H1 (cell line): ENCODE measurements around the gene HYAL4. TPM values are rescaled to one million over a fixed set of nuclear protein-coding genes. Genes with fewer than 3 reads are reported as not detected.

ENCODE experiments used
- CTCF ChIA-PET: fragments of 300-600 bp; sonication (Branson Sonifier 250); formaldehyde crosslinking; loops from one replicate; lab custom pipeline; 2021; ENCODE audit not compliant: partially characterized antibody; lab: Charles Lee
- POLR2A ChIA-PET: fragments of 300-600 bp; sonication (Branson Sonifier 250); formaldehyde crosslinking; loops from one replicate; lab custom pipeline; 2021; ENCODE audit warnings: inconsistent platforms; ENCODE audit not compliant: partially characterized antibody; lab: Charles Lee
- DNase-seq, 2 experiments: peaks; one replicate each; pipeline versions ENCODE4 v3.0.0 to v3.0.0-alpha.2; 2010 to 2022; ENCODE audit warnings: low spot score in 2 of 2, low read depth in 1 of 2, mixed read lengths in 1 of 2
- FAIRE-seq: peaks from 2 replicates; lab custom pipeline; 2011; peaks lifted over from hg19 to GRCh38; lab: Jason Lieb, UNC
- H2AFZ ChIP-seq: 2 replicates; pipeline ENCODE4 v1.8.1; 2012; ENCODE audit warnings: low read length, inconsistent platforms
- H2AK5ac ChIP-seq: 2 replicates; pipeline ENCODE4 v1.6.1; 2013; ENCODE audit warnings: low read depth, low read length
- H2BK120ac ChIP-seq: replicated peaks from 2 replicates; pipeline ENCODE3; 2013; ENCODE audit warnings: low read depth, low read length, inconsistent platforms
- H2BK12ac ChIP-seq: 2 replicates; pipeline ENCODE4 v1.6.1; 2013; ENCODE audit warnings: low read depth, low read length
- H2BK15ac ChIP-seq: 2 replicates; pipeline ENCODE4 v1.6.1; 2013; ENCODE audit warnings: low read length
- H2BK20ac ChIP-seq: 2 replicates; pipeline ENCODE4 v1.6.1; 2013; ENCODE audit warnings: low read length
- H2BK5ac ChIP-seq: 2 replicates; pipeline ENCODE4 v1.6.1; 2013; ENCODE audit warnings: low read depth, low read length
- H3K14ac ChIP-seq: 2 replicates; pipeline ENCODE4 v1.6.1; 2013; ENCODE audit warnings: inconsistent platforms; ENCODE audit not compliant: insufficient read length
- H3K18ac ChIP-seq: 2 replicates; pipeline ENCODE4 v1.6.1; 2013; ENCODE audit warnings: low read length; ENCODE audit errors: extremely low read depth
- H3K23ac ChIP-seq: 2 replicates; pipeline ENCODE4 v1.6.1; 2013; ENCODE audit warnings: inconsistent platforms; ENCODE audit not compliant: insufficient read length
- H3K23me2 ChIP-seq: 2 replicates; pipeline ENCODE4 v1.6.1; 2013; ENCODE audit warnings: low read depth, low read length
- H3K27ac ChIP-seq: 2 replicates; pipeline ENCODE4 v1.6.1; 2011; ENCODE audit warnings: low read depth, low read length, inconsistent platforms
- H3K27me3 ChIP-seq, 4 experiments: replicated peaks in 1 of 4; 1 replicate in 1 of 4; 2 replicates in 3 of 4; pipeline versions ENCODE4 v1.6.1 to v1.8.1; 2011 to 2013; ENCODE audit warnings: low read length in 3 of 4, mild to moderate bottlenecking in 3 of 4, inconsistent platforms in 2 of 4, mixed read lengths in 2 of 4, moderate library complexity in 1 of 4; ENCODE audit not compliant: control insufficient read depth in 3 of 4, insufficient read depth in 3 of 4; ENCODE audit errors: extremely low read depth in 1 of 4
- H3K36me3 ChIP-seq, 4 experiments: 2 replicates each; pipeline versions ENCODE4 v1.6.1 to v1.8.1; 2011 to 2013; ENCODE audit warnings: mild to moderate bottlenecking in 4 of 4, low read length in 3 of 4, moderate library complexity in 2 of 4, control low read depth in 1 of 4, inconsistent platforms in 1 of 4; ENCODE audit not compliant: insufficient read depth in 4 of 4, control insufficient read depth in 2 of 4
- H3K4ac ChIP-seq: replicated peaks from 2 replicates; pipeline ENCODE3; 2013; ENCODE audit warnings: low read length, low read depth, mixed read lengths, inconsistent platforms; ENCODE audit not compliant: insufficient read length
- H3K4me1 ChIP-seq, 4 experiments: replicated peaks in 1 of 4; 1 replicate in 1 of 4; 2 replicates in 3 of 4; pipeline versions ENCODE4 v1.6.1 to v1.8.1; 2011 to 2013; ENCODE audit warnings: low read length in 3 of 4, inconsistent platforms in 2 of 4, mixed read lengths in 1 of 4; ENCODE audit not compliant: insufficient read depth in 4 of 4, control insufficient read depth in 3 of 4
- H3K4me2 ChIP-seq, 2 experiments: 2 replicates each; pipeline versions ENCODE4 v1.6.1 to v1.8.1; 2011 to 2013; ENCODE audit warnings: low read depth in 2 of 2, low read length in 2 of 2, control low read depth in 1 of 2, inconsistent platforms in 1 of 2, mild to moderate bottlenecking in 1 of 2; ENCODE audit not compliant: insufficient read depth in 1 of 2
- H3K4me3 ChIP-seq, 4 experiments: fragments of 200-600, 300-600 bp in 1 of 4; sonication (generic), shearing (Covaris generic), sonication (Bioruptor Twin) in 1 of 4; 2 replicates each; pipeline versions ENCODE4 v1.5.1 to v1.8.1; 2011 to 2016; ENCODE audit warnings: low read length in 4 of 4, low read depth in 3 of 4, control low read depth in 2 of 4, inconsistent platforms in 2 of 4, mild to moderate bottlenecking in 2 of 4, mixed read lengths in 1 of 4, moderate library complexity in 1 of 4; ENCODE audit not compliant: insufficient read depth in 2 of 4; ENCODE audit errors: extremely low read depth in 1 of 4
- H3K56ac ChIP-seq: replicated peaks from 2 replicates; pipeline ENCODE3; 2013; ENCODE audit warnings: low read depth, mild to moderate bottlenecking, mixed read lengths, low read length, inconsistent platforms; ENCODE audit not compliant: insufficient read length
- H3K79me1 ChIP-seq: 2 replicates; pipeline ENCODE4 v1.6.1; 2013; ENCODE audit warnings: low read depth, low read length, control low read depth
- H3K79me2 ChIP-seq, 2 experiments: 2 replicates each; pipeline versions ENCODE4 v1.6.1 to v1.8.1; 2012 to 2013; ENCODE audit warnings: low read length in 2 of 2, mild to moderate bottlenecking in 2 of 2, inconsistent platforms in 1 of 2; ENCODE audit not compliant: insufficient read depth in 2 of 2, control insufficient read depth in 1 of 2
- H3K9ac ChIP-seq, 4 experiments: replicated peaks in 1 of 4; 1 replicate in 1 of 4; 2 replicates in 3 of 4; pipeline versions ENCODE4 v1.6.1 to v1.8.1; 2011 to 2013; ENCODE audit warnings: low read depth in 3 of 4, low read length in 3 of 4, control low read depth in 2 of 4, mild to moderate bottlenecking in 2 of 4, moderate library complexity in 2 of 4, inconsistent platforms in 1 of 4; ENCODE audit errors: extremely low read depth in 1 of 4
- H3K9me3 ChIP-seq, 2 experiments: 2 replicates each; pipeline versions ENCODE4 v1.6.1 to v1.8.1; 2012 to 2013; ENCODE audit warnings: mild to moderate bottlenecking in 2 of 2, moderate library complexity in 2 of 2, control low read depth in 1 of 2, inconsistent platforms in 1 of 2, low read depth in 1 of 2, low read length in 1 of 2, mixed read lengths in 1 of 2; ENCODE audit not compliant: insufficient read depth in 2 of 2
- H4K20me1 ChIP-seq, 2 experiments: replicated peaks in 1 of 2; 2 replicates each; pipeline versions ENCODE3 to v1.8.1; 2011 to 2013; ENCODE audit warnings: inconsistent platforms in 2 of 2, low read length in 2 of 2, mild to moderate bottlenecking in 1 of 2; ENCODE audit not compliant: insufficient read depth in 2 of 2, control insufficient read depth in 1 of 2
- H4K5ac ChIP-seq: 2 replicates; pipeline ENCODE4 v1.6.1; 2013; ENCODE audit warnings: low read length, low read depth, mixed read lengths, inconsistent platforms; ENCODE audit not compliant: insufficient read length
- H4K8ac ChIP-seq: 2 replicates; pipeline ENCODE4 v1.8.0; 2013; ENCODE audit warnings: mild to moderate bottlenecking, moderate library complexity, low read length, inconsistent platforms; ENCODE audit not compliant: insufficient read depth; ENCODE audit errors: extremely low read depth
- H4K91ac ChIP-seq: replicated peaks from 2 replicates; pipeline ENCODE3; 2013; ENCODE audit warnings: low read length, mixed read lengths, inconsistent platforms; ENCODE audit not compliant: insufficient read length
- CTBP2 ChIP-seq: IDR thresholded peaks from 2 replicates; pipeline ENCODE4 v1.7.0; 2011; ENCODE audit warnings: borderline replicate concordance, mild to moderate bottlenecking, moderate library complexity, mixed read lengths, low read length; ENCODE audit not compliant: insufficient read depth, insufficient read length
- POLR2A ChIP-seq, 2 experiments: IDR thresholded peaks; 1 replicate in 1 of 2; 2 replicates in 1 of 2; pipeline ENCODE4 v1.6.1; 2011; ENCODE audit warnings: low read depth in 2 of 2, low read length in 2 of 2, mild to moderate bottlenecking in 2 of 2; ENCODE audit errors: control extremely low read depth in 1 of 2
- SUZ12 ChIP-seq: fragments of 200-600 bp; sonication (generic); IDR thresholded peaks from 2 replicates; pipeline ENCODE4 v1.6.1; 2012; ENCODE audit warnings: mild to moderate bottlenecking, inconsistent platforms, low read length, moderate library complexity, mixed read lengths
- YY1 ChIP-seq: IDR thresholded peaks from 2 replicates; pipeline ENCODE4 v1.6.1; 2011; ENCODE audit warnings: low read depth, mild to moderate bottlenecking, low read length
- polyA plus RNA-seq, 7 experiments: library from polyadenylated mRNA; depleted of rRNA in 3 of 7; stranded (reverse) in 5 of 7; unstranded in 2 of 7; fragments of >200 nt in 5 of 7; fragments of 200-250 nt in 2 of 7; gene quantifications; 1 replicate in 5 of 7; 2 replicates in 1 of 7; 4 replicates in 1 of 7; pipeline versions ENCODE4 v1.2.1 to v1.2.3, GENCODE V29; 2011 to 2013; ENCODE audit warnings: missing spikeins in 2 of 7, mixed read lengths in 2 of 7
- total RNA-seq: library from RNA; stranded (reverse); fragmentation: NEBNext Ultra II Directional; extraction: Animal tissue kit (Norgen Biotek cat#: 25700); gene quantifications from 2 replicates; pipeline ENCODE4 v1.2.1, GENCODE V29; 2021

HYAL4 gene
- total and polyA plus RNA-seq, 2 of the 8 experiments (the other 6 are each of a cell fraction or from before 2014, with no cell fraction given): not detected

DNA sequence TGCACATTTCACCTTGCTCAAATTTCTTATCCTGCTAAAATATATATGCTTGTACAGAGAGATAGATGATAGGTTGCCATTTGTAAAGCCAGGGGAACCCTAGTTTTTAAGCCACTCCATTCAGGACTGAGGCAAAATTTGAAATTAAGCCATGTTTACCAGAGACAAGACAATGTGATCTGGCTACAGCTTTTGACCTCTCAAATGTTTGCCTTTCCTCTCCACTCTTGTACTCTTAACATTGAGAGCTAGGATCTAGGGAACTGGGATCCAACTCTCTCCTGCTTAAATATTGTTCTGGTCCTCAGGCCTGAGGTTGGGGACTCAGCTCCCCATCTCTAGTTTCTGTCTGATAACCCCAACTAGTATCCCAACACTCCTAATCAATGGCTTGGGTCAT is 15.9 kb downstream of the HYAL4 start:
- no peak overlapping the region for H2AK5ac ChIP-seq
- no peaks in the 10 kb centered on the region for H3K36me3 ChIP-seq
- H3K79me1 ChIP-seq: no peaks in the 10 kb centered on the region
- H3K9me3 ChIP-seq: no peaks in the 10 kb centered on the region
- H4K5ac ChIP-seq: no peak overlapping the region
- no peak overlapping the region for H3K4me3 ChIP-seq
- no peaks in the 10 kb centered on the region for H3K27me3 ChIP-seq
- DNase-seq: no peak
- H4K20me1 ChIP-seq: no peaks in the 10 kb centered on the region
- H3K27ac ChIP-seq: no peak overlapping the region
- no peak overlapping the region for H2BK20ac ChIP-seq
- peaks cover 0 to 2% (median 1%) of the 10 kb centered on the region in 4 experiments; a peak in 1 of 7 replicates for H3K4me1 ChIP-seq
- no peak for FAIRE-seq
- no peak overlapping the region for H2BK12ac ChIP-seq
- TF ChIP-seq YY1: no peak
- no peak for TF ChIP-seq CTBP2
- TF ChIP-seq SUZ12: no peak
- no peak for TF ChIP-seq POLR2A (IDR thresholded peaks at IDR 0.05; ENCODE audit: control extremely low read depth in 1 of 2, low read depth in 2 of 2, low read length in 2 of 2)
- ChIA-PET POLR2A (no interaction called here), CTCF (interaction anchor here (1.1 kb wide), 1 partner anchor 10 kb away, joined by 6 read pairs; no protein-coding TSS in a partner anchor)
- H3K23me2 ChIP-seq: no peaks in the 10 kb centered on the region
- no peak overlapping the region for H2BK120ac ChIP-seq
- no peak overlapping the region for H3K9ac ChIP-seq
- H3K4me2 ChIP-seq: no peak overlapping the region
- no peak overlapping the region for H2BK15ac ChIP-seq
- H3K56ac ChIP-seq: no peak overlapping the region
- no peak overlapping the region for H3K18ac ChIP-seq
- H4K91ac ChIP-seq: no peak overlapping the region
- no peak overlapping the region for H3K23ac ChIP-seq
- no peak overlapping the region for H3K4ac ChIP-seq
- H3K79me2 ChIP-seq: no peaks in the 10 kb centered on the region
- 0 out of 2 replicates have a peak overlapping the region, but pooled peaks have one; percentile 63 for H2AFZ ChIP-seq
- H2BK5ac ChIP-seq: no peak overlapping the region
- H3K14ac ChIP-seq: no peak overlapping the region
- no peak overlapping the region for H4K8ac ChIP-seq
